OCI-LY1 (cell line): Measurements from ENCODE around the gene SPG11.

Experiments used
- CTCF ChIP-seq: fragments of 200-600 bp; sonication (generic), shearing (Covaris generic); IDR thresholded peaks from 2 replicates; pipeline ENCODE4 v1.5.1; 2017; ENCODE audit warnings: mild to moderate bottlenecking, antibody characterized with exemption, low read length, moderate library complexity, mixed read lengths
- EZH2 ChIP-seq: fragments of 200-600 bp; sonication (generic), shearing (Covaris generic); IDR thresholded peaks from 2 replicates; pipeline ENCODE4 v1.8.0; 2017; ENCODE audit warnings: borderline replicate concordance, mixed run types, mild to moderate bottlenecking, antibody characterized with exemption, low read length, moderate library complexity, mixed read lengths

- TF ChIP-seq CTCF (no peak), EZH2 (no peak)
Observed at GRCh38 chr15:44695294-44695693, 31.8 kb upstream of the SPG11 start.
